ENCODE data around the gene SCLT1.

DNA sequence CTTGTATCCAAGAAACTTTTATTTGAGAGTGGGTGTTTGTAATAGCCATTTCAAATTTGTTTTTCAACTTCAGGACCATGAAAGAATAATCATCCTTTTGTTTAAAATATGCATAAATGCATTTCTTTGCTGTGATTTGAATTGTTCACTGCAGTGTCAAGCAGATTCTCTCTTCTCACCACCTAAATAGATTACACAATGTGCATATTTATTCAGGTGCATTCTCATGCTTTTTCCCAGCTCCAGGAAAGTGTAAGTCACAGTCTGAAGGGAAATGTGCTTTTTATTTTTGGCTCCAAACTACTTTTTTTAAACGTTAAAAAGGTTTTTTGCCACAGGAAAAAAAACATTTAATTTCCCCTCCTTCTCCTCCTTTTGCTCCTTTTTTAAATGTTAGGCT is 20.1 kb upstream of the SCLT1 start:
- TF ChIP-seq, protein P1, sequence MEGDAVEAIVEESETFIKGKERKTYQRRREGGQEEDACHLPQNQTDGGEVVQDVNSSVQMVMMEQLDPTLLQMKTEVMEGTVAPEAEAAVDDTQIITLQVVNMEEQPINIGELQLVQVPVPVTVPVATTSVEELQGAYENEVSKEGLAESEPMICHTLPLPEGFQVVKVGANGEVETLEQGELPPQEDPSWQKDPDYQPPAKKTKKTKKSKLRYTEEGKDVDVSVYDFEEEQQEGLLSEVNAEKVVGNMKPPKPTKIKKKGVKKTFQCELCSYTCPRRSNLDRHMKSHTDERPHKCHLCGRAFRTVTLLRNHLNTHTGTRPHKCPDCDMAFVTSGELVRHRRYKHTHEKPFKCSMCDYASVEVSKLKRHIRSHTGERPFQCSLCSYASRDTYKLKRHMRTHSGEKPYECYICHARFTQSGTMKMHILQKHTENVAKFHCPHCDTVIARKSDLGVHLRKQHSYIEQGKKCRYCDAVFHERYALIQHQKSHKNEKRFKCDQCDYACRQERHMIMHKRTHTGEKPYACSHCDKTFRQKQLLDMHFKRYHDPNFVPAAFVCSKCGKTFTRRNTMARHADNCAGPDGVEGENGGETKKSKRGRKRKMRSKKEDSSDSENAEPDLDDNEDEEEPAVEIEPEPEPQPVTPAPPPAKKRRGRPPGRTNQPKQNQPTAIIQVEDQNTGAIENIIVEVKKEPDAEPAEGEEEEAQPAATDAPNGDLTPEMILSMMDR (IDR thresholded peaks at IDR 0.05) = no peak
- TF ChIP-seq CHD2 (IDR thresholded peaks at IDR 0.05; ENCODE audit: low read length, partially characterized antibody) (no peak), POLR2A (IDR thresholded peaks at IDR 0.05; ENCODE audit: low read length) (no peak), EP300 (IDR thresholded peaks at IDR 0.05) (no peak), FOSB (CRISPR knock-in tag; IDR thresholded peaks at IDR 0.05) (no peak), RAD21 (conservative IDR thresholded peaks at IDR 0.05 in 1 of 2, IDR thresholded peaks at IDR 0.05 in 1 of 2) (no peak), RFX5 (IDR thresholded peaks at IDR 0.05) (no peak), JUN (IDR thresholded peaks at IDR 0.05) (no peak), ZNF302 (CRISPR knock-in tag; IDR thresholded peaks at IDR 0.05) (no peak)
- TF ChIP-seq, protein P2, sequence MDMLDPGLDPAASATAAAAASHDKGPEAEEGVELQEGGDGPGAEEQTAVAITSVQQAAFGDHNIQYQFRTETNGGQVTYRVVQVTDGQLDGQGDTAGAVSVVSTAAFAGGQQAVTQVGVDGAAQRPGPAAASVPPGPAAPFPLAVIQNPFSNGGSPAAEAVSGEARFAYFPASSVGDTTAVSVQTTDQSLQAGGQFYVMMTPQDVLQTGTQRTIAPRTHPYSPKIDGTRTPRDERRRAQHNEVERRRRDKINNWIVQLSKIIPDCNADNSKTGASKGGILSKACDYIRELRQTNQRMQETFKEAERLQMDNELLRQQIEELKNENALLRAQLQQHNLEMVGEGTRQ (IDR thresholded peaks at IDR 0.05) = no peak
- TF ChIP-seq, protein P3, sequence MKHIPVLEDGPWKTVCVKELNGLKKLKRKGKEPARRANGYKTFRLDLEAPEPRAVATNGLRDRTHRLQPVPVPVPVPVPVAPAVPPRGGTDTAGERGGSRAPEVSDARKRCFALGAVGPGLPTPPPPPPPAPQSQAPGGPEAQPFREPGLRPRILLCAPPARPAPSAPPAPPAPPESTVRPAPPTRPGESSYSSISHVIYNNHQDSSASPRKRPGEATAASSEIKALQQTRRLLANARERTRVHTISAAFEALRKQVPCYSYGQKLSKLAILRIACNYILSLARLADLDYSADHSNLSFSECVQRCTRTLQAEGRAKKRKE (CRISPR knock-in tag; IDR thresholded peaks at IDR 0.05; ENCODE audit: low read depth) = no peak
- TF ChIP-seq, protein P4, sequence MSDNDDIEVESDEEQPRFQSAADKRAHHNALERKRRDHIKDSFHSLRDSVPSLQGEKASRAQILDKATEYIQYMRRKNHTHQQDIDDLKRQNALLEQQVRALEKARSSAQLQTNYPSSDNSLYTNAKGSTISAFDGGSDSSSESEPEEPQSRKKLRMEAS (IDR thresholded peaks at IDR 0.05) = no peak
- TF ChIP-seq, protein P5, sequence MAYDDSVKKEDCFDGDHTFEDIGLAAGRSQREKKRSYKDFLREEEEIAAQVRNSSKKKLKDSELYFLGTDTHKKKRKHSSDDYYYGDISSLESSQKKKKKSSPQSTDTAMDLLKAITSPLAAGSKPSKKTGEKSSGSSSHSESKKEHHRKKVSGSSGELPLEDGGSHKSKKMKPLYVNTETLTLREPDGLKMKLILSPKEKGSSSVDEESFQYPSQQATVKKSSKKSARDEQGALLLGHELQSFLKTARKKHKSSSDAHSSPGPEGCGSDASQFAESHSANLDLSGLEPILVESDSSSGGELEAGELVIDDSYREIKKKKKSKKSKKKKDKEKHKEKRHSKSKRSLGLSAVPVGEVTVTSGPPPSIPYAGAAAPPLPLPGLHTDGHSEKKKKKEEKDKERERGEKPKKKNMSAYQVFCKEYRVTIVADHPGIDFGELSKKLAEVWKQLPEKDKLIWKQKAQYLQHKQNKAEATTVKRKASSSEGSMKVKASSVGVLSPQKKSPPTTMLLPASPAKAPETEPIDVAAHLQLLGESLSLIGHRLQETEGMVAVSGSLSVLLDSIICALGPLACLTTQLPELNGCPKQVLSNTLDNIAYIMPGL (CRISPR knock-in tag; IDR thresholded peaks at IDR 0.05; ENCODE audit: borderline replicate concordance) = no peak

Measured in A549 (cell line).